ENCODE results near the gene PROP1.
"Not testable (repeated sequence)": the region's sequence is repeated elsewhere in the genome, so short reads cannot be mapped to it uniquely, and the experiment has no call there.

PROP1 gene

DNA sequence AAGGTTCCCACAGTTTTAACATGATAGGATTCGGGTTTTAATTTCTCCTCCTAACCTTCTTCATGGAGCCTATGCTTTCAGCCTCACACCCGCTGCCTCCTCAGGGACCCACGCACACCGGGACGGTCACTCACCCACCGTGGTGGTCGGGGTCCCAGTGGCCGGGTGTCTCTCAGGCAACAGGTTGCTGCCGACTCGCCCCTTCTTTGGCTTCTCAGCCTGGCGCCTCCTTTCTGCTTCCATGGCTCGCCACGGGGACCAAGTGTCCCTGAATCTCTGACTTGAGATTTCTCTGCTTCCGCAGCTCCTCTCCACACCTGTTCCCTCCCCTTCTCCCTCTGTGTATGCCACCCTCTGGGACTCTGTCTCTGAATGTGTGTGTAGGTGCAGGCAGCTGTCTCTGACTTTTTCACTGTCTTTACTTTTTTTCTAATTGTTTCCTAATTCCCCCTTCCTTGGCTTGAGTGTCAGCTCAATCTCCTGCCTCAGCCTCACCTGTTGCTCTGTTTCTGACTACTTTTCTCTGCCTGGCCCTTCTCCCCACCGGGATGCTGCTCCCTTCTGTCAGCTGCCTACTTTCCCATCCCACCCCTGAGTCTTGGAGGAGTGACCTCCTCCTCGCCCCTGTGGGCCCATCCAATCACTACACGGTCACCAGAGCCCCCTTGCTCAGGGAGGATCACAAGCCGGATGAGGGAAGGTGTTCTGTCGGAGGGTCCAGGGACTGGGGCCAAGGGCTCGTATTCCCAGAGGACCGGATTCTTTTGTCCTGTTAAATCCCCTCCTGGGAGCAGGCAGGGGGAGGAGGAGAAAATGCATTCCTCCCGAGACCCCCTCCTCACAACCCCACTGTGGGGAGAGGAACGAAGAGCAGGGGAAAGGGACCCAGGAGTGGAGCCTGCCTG lies at the start of gene PROP1:
Gene PROP1, minus strand, starts transcription at position 552 of the 905 bp plus-strand sequence. Its CDS starts 309 bp downstream, at position 243.
- DNase-seq, result no peak

DNA sequence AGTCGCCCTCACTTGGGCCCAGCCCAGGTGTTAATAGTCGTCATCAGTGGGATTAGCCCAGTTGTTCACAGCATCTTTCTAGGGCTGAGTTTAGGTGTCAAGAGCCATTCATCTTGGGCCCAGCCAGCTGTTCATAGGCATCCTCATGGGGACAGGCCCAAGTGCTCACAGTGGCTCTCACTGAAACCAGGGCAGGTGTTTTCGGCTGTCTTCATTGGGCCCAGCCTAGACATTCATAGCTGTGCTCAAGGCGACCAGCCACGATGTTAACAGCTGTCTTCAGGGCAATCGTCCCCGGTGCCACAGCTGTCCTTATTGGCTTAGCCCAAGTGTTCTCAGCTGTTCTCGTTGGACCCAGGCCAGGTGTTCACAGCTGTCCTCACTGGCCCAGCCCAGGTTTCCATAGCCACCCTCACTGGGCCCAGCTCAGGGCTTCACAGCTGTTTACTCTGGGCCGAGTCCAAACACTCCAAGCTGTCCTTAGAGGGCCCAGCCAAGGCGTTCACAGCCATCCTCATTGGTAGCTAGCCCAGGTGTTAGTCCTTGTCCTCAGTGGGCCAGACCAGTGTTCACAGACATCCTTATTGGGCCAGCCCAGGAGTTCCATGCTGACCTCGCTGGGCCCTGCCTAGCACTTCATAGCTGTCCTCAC lies 23.5 kb upstream of the PROP1 start:
- not testable (repeated sequence) for DNase-seq

DNA sequence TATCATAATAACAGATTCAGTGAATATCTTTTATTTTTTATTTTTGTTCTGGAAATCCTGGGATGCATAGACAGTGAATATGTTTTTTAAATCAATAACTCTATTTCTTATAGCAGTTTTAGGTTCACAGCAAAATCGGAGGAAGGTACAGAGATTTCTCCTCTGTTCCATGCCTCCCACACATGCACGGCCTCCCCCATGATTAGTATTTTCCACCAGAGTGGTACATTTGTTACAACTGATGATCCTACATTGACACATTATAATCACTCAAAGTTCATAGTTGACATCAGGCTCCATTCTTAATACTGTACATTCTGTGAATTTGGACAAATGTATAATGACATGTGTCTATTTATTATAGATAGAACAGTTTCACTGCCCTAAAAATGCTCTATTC lies 16.7 kb upstream of the PROP1 start:
- not testable (repeated sequence) for DNase-seq

DNA sequence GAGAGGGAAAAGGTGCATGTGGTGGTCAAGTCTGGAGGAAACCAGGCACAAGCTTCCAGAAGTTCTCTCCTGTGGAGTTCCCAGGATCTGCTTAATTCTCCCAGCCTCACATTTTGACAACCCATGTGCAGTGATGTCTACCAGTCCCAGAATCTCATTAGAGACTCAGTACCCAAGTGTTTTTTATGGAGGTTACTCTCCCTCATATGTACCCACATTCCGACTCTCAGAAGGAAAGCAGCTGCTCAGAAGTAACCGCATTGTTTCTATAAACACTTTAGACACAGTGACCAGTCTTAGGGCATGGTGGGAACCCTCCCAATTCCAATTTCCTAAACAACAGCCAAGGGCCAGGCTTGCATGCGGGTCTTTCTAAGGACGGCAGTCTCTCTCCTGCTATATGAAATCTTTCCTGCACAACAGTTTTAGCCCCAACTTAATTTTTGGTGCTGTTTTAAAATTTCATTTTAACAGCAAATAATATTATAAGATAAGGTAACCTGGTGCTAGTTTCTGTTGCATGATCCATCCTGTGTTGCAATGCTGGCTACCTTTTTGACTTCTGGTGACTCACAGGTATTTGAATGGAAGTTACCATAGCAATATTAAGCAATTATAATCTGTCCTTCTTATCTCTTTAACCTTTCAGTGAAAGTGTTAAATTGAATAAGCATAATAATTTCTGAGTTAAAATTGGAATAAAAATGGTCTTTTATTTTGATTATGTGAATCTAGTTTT lies 15.9 kb upstream of the PROP1 start:
- DNase-seq, result not testable (repeated sequence)

DNA sequence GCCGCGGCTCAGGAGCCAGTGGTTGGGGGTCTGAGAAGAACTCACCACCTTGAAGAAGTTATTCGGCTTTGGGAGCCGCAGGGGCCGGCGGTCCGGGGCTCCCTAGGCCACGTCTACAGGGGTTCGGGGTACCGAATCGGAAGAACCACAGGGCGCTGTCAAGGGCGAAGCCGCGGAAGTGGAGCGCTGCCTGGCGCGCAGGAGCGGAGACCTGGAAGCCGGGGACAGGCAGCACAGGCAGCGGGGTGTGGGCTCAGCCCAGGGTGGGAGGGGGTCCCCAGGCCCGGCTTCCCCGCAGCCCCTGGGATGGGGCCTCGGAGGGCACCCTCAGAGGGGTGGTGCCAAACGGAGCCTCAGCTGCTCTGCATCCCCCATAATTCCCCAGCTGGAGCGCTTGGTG lies 11.2 kb upstream of the PROP1 start:
- DNase-seq, result not testable (repeated sequence)

DNA sequence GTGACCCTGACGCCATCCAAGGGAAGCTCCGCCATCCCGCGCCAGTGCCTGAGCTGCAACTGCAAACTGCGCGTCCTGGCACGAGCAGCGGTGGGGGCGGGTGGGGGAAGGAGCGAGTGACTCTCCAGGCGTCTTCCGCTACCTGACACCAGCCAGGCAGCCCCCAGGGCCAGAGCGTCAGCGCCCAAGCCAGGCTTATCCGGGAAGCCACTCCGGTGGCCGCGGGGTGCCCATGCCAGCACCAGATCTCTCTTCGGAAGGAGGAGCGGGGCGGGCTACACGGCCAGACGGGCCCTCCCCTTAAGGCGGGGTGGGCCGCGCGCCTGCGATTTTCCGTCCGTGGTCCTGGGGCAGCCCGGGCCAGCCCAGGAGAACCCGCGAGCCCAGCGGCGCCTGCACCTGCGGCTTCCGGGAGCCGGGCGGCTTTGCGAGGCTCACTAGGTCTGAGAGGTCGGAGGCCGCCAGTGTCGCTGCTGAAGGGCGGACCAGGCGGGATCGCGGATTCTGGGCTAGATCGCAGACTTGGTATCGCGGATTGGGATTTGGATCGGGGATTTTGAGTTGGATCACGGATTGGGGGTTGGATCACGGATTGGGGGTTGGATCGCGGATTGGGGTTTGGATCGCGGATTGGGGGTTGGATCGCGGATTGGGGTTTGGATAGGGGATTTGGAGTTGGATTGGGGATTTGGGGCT lies 10.6 kb upstream of the PROP1 start:
- not testable (repeated sequence) for DNase-seq

DNA sequence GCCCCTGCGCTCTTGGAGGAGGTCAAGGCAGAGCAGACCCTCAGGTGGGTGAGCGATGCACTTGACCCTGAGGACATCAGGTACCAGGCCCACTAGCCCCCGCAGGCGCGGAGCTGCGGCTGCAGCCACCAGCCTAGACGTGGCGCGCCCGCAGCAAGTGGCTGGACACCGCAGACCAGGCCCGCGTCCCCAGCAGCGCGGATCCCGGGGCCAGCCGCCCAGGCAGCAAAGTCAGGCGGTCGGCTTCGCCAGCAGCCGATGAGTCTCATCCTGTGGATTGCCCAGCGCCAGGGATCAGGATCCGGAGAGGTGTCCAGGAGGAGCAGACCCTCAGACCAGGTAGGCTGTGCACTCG lies 10.1 kb upstream of the PROP1 start:
- not testable (repeated sequence) for DNase-seq

DNA sequence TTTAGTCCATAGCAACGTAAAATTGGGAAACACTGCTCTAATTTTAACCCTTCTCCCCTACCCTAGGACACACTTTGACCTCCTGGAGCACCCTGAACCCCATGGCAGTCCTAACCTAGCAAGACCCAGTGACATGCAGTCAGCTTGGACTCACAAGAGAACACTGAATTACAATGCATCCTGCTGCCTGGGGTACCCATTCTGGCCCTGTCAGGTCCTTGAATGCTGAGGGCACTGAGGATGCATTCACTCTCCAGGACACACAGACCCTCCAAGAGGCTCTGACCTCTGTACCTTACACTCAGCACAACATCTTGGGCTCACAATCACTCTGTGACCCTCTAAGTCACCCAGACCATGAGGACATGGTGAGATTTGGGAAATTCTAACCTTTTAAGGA lies 1.8 kb upstream of the PROP1 start:
- no peak for DNase-seq

DNA sequence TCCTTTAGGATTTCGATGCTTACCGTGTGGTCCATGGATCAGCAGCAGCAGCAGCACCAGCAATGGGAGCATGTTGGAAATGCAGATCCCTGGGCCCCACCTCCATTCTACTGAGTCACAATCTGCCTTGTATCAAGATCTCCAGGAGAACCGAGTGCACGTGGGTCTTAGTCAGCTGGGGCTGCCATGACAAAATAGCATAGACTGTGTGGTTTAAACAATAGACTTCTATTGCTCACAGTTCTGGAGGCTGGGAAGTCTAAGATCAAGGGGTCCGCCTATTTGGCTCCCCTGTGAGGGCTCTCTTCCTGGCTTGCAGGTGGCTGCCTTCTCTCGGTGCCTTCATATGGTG lies 1.3 kb upstream of the PROP1 start:
- DNase-seq, result no peak

DNA sequence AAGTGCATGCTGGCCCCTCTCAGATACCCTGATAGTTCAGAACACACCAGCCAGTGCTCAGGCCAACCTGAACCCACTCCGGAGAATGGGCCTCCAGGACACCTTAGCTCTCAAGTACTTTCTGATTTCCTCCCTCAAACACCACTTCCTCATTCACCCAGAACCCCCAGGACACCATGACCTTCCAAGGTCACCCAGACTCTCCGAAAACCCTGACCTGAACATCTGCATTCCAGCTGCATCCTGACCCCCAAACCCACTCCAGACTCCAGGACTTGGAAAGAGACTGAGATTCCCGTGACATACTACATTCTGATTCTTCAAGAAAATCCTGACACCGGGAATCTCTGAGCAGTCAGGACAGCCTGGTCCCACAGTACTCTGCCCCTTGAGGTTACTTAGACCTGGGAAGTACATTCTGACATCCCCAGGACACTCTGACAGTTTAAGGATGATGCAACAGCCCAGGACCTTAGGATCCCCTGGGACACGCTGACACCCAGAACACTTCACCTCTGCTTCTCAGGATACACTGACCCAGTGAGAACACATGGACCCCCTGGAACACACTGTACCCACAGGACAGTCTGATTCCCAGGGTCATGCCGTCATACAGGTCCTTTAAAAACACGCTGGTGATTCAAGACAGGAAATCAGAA lies 747 bp upstream of the PROP1 start:
- DNase-seq, result no peak

DNA sequence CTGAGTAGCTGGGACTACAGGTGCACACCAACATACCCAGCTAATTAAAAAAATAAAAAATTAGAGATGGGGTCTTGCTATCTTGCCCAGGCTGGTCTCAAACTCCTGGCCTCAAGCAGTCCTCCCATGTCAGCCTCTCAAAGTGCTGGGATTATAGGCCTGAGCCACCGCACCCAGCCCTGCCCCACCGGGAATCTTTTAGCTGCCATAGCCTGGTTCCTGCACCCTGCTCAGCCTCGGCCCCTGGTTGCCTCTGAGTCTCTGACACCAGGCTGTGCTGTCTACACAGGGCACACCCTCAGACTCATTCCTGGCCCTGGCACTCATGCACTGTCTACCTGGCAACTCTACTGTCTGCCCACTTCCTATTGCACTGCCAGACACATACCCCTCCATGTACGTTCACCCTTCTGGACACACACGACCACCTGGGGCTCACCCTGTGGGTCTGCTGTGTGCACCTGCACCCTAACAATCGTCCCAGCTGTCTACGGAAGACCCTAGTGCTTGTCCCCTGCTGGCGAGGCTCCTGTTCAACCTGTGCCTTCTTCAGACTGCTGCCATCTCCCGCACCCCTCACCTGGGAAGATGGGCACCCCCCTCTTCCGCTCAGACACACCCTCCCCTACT lies 1.4 kb downstream of the PROP1 start:
- no peak for DNase-seq

DNA sequence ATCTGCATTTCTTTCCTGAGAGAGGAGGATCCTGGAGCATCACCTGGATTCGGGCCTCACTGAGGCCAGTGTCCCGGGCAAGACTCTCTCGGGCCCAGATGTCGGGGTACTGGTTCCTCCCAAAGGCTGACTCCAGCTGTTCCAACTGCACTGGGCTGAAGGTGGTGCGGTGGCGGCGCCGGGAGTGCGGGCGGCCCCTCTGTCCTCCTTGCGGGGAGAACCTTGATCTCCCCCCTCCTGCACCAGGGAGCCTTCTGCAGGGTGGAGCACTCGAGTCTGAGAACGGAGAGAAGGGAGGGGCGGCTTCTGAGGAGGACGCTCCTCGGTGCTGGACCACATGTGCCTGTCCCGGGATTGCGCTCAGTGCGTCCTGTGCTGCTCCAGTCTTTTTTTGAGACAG lies 2.0 kb downstream of the PROP1 start:
- no peak for DNase-seq

DNA sequence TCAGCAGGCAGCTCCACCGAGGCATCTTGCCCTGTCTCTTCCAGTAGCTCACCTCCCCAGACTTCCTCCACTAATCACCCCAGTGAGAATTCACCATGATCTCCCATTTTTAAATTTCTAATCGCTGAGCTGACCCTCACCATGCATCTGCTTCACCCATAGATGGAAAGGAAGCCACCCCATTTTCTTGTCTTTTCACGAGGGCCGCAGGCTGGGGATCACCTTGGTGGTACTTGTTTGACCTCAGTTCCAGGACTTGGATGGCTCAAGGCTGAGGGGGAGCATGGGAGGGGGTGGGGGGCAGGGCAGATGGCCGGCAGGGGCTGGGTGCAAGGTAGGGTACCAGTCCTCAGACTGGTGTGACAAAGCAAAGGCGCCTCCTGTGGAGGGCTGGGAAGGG lies 3.6 kb downstream of the PROP1 start:
- no peak for DNase-seq

DNA sequence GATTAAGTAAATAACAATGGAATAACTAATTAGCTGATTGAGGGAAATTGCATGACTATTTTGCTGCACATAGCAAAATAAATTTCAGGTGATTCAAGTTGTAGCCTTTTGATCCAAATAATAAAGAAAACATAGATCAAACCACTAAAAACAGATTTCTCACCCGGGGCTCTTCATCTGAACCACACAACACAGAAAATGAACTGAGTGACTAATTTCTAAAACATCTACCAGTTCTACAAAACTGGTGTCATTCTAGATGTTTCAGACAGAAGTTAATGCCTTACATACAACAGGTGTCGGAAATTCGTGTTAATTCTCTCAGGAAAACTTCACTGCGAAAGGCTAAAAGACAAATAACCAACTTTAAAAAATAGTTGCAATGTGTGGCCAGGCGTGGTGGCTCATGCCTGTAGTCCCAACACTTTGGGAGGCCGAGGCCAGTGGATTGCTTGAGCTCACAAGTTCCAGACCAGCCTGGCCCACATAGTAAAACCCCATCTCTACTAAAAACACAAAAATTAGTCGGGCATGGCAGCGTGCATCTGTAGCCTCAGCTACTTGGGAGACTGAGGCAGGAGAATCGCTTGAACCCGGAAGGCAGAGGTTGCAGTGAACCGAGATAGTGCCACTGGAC lies 6.9 kb downstream of the PROP1 start:
- no peak for DNase-seq

DNA sequence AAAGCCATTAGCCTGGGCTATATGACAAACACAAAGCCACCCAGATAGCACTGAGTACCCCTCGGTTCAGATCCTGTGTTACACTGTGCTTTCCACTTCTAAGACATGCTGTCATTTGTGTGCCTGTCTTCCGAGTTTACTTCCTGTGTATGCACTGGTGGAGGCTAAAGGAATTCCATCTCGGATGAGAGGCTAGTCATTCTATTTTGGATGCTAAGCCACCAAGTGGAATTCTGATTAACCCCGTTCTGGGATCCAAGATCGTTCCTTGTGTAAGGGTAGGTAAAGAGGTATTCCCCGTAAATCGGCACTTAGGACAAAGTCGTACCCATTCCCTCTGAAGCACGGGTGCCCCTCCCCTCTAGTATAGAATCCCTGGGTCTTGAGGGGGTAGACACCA lies 8.7 kb downstream of the PROP1 start:
- no peak for DNase-seq

DNA sequence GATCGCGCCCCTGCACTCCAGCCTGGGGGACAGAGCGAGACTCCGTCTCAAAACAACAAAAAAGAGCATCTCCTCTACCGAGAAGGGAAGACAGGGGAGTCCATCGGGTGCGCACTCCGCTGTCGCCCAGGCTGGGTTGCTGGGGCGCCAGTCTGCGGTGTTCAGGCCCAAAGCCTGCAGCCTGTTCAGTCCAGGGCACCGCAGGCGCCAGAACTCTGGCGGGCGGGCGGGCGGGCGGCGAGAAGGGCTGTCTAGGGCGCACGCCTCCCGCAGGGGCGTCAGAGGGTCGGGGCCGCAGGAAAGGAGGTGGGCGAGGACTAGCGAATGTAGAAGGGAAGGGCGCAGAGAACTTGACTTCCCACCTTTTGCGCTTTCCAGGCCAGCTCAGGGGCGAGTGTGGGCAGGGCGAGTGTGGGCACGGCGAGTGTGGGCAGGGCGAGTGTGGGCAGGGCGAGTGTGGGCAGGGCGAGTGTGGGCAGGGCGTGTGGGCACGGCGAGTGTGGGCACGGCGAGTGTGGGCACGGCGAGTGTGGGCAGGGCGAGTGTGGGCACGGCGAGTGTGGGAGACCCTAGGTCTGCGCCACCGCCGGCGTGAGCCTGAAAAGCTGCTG lies 10.5 kb downstream of the PROP1 start:
- DNase-seq, result no peak

DNA sequence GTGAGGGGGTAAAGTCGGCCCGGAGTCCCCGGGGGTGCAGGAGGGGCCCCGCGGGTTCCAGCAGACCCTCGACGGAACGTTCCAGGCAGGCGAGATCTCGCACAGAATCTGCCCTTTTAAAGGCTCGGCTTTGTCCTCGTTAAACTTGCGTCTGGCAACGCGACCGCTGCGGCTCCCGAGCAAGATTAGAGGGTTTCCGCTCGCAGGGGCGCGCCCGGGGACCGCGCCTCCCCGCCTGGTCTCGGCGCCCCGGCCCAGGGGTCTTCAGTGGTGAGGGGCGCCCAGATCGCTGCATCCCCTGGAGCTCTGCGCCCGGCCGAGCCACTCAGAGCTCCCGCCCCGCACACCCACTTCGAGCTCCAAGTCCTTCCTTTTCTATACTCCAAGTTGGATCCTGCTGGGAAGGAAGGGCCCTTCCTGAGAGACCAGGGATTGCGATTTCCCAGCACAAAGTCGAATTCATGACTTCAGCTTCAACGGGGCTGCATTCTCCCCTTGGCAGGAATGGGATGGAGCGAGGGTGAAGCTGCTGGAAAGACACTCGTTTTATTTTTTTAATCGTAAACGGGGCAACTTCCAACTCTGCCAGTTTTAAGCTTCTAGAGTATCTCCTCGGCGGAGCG lies 11.3 kb downstream of the PROP1 start:
- DNase-seq, result no peak

DNA sequence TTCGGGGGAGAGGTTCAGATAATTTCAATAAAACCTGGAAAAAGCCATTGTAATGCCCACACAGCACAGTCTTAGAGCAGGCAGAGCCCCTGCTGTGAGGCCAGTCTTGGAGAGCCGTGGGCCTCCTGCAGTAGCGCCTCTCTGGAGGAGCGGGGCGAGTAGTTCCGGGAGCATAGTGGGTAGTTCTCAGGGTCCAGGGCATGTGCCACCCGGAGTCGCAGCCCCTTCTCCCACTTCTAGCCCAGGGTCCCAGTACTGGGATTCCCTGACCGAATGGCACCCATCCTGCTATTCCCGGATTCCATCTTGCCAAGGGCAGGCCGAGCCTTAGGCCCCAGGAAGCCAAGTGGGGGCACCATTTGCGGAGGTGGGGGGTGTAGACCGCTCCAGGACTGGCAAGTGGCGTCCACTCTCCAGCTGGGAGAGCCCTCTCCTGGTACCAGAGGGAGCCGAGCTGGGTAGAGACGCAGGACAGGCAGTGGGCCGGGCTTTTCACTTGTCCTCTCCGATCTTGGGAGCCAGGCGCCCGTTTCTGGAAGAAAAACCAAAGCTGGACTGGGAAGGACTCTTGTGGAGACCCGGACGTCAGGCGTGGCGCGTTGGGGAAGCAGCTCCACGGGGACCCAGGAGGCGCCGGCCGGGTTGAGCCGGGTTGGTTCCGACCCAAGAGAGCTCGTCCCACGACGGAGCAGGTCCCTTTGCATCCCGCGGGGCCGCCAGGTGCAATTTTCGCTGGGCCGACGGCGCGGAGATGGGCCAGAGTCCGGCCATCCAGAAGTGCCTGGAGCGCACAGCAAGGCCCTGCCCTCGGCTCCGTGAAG lies 12.1 kb downstream of the PROP1 start:
- DNase-seq, result no peak

DNA sequence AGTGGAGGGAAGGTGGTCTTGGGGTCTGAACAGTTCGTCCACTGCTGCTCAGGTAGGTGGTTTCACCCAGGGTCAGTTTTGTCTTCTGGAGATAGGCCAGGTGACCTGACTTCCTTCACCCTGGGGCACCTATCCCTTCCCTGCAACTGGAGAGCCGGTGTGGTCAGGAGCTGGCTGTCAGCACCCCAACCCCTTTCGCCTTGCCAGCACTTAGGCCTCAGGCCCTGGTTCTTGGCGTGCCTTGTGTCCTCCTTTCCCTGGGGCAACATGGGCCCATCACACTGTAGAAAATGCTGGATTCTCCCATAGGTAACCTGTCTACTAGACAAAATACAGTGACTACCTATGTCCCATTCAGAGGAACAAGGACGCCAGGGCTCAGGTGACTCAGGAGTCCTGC lies 13.1 kb downstream of the PROP1 start:
- DNase-seq, result no peak
